Fibroblast of the aortic adventitia (primary cell): ENCODE data around the gene SNX13. TPM values are rescaled to one million over a fixed set of nuclear protein-coding genes. Genes with fewer than 3 reads are reported as not detected.

Experiments used
- DNase-seq: peaks from one replicate; pipeline ENCODE4 v3.0.0-alpha.2; 2010; ENCODE audit warnings: low read depth
- H3K4me3 ChIP-seq: 2 replicates; pipeline ENCODE4 v1.5.1; 2011; ENCODE audit warnings: low read depth, mild to moderate bottlenecking, control low read depth, low read length, moderate library complexity
- total RNA-seq: library from RNA; depleted of rRNA; stranded (reverse); fragments of >200 nt; gene quantifications from 2 replicates; pipeline ENCODE4 v1.2.3, GENCODE V29; 2012; ENCODE audit warnings: low replicate concordance
- TF ChIP-seq, protein P1 (sequence below): IDR thresholded peaks from 2 replicates; pipeline ENCODE4 v1.5.1; 2011; ENCODE audit warnings: mild to moderate bottlenecking, low read length, control low read depth, inconsistent platforms; ENCODE audit not compliant: insufficient read depth

SNX13 gene
- total RNA-seq, 1 donor: 52.2 TPM

DNA sequence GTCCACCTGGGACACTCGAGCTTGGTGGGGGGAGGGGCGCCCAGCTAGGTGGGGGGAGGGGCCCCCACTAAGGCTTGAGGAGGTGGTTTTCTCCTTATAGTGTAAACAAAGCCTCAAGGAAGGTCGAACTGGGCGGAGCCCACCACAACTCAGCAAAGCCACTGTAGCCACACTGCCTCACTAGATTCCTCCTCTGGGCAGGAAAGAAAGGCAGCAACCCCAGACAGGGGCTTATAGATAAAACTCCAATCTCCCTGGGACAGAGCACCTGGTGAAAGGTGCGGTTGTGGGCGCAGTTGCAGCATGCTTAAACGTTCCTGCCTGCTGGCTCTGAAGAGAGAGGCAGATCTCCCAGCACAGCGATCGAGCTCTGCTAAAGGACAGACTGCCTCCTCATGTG is 133.1 kb downstream of the SNX13 start:
- no peak for DNase-seq
- TF ChIP-seq, protein P1, sequence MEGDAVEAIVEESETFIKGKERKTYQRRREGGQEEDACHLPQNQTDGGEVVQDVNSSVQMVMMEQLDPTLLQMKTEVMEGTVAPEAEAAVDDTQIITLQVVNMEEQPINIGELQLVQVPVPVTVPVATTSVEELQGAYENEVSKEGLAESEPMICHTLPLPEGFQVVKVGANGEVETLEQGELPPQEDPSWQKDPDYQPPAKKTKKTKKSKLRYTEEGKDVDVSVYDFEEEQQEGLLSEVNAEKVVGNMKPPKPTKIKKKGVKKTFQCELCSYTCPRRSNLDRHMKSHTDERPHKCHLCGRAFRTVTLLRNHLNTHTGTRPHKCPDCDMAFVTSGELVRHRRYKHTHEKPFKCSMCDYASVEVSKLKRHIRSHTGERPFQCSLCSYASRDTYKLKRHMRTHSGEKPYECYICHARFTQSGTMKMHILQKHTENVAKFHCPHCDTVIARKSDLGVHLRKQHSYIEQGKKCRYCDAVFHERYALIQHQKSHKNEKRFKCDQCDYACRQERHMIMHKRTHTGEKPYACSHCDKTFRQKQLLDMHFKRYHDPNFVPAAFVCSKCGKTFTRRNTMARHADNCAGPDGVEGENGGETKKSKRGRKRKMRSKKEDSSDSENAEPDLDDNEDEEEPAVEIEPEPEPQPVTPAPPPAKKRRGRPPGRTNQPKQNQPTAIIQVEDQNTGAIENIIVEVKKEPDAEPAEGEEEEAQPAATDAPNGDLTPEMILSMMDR: no peak
- H3K4me3 ChIP-seq: no peak overlapping the region

DNA sequence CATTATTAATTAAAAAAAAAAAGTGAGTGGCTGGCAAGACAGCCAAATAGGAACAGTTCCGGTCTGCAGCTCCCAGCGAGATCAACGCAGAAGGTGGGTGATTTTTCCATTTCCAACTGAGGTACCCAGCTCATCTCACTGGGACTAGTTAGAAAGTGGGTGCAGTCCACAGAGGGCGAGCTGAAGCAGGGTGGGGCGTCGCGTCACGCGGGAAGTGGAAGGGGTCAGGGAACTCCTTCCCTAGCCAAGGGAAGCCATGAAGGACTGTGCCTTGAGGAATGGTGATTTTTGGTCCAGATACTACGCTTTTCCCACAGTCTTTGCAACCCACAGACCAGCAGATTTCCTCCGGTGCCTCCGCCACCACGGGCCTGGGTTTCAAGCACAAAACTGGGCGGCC is 133.7 kb downstream of the SNX13 start:
- TF ChIP-seq, protein P1: no peak

DNA sequence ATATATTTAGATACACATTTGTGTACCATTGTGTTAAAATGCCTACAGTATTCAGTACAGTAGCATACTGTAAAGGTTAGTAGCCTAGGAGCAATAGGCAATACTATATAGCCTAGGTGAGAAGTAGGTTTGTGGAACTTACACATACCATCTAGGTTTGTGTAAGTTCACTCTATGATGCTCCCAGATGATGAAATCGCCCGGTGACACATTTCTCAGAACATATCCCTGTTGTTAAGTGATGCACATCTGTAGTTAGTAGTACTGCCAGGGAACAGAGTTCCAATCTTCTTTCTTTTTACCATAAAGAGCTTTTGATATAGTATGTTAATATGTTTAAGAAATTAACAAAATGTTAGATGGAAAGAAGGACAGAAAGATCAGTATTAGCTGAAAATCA is 138.2 kb downstream of the SNX13 start:
- no peak for DNase-seq
- TF ChIP-seq, protein P1: no peak
- H3K4me3 ChIP-seq: no peak overlapping the region

More for the DNA sequence above, 133.7 kb downstream of the SNX13 start:
- no peak overlapping the region for H3K4me3 ChIP-seq
- DNase-seq: no peak

DNA sequence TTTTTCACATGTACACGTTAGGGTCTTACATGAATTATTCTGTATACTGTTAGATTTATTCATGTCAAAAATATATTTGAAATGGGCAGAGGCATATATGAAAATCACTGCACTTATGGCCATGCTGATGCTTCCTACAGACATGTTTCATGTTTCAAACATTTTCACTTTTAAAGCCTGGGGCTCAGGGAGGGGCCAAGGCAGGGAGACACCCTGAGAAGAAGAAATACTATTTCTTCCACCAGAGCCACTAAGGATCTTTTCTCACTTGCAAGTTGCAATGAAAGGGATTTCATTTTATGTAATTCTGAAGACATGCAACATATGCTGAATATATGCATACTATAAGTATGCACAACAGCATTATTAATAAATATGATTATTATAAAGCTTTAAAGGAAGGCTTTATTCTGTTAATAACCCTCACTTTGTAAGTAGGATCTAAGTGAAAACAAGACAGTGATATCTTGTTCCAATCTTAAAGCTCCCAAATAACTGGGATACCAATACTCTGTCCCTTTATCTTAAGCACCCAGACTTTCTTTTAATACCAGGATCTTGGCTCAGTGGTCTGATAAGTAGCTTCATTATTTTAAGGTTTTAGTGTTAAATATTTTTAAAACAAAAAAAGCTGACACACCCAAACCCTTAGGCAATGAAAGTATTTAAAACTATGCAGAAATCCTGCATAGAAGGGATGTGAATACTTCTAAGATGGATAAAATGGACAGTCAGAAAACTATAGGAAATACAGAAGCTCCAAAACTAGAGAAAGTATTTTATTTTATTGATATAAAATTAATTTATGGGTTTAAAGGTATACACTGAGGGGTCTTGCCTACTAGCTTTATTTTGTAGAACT is 148.0 kb downstream of the SNX13 start:
- DNase-seq: no peak
- TF ChIP-seq, protein P1: no peak
- H3K4me3 ChIP-seq: no peak overlapping the region

DNA sequence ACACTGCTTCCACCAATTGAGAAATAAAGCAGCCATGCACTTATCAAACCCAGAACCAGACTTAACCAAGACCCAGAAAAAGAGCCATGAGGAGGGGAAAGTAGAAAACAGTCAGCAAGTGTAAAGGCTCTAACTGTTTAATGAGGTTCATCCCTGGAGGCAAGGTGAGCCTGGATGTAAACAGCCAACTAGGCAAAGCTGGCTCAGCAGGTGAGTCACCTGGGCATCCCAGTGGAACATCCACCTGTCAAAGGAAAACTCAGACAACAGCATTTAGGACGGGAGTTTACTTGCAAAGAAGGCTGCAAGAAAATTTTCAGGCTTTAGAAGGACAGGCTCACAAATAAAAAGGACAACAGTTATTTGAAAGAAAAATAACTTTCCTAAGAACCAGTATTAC is 153.0 kb downstream of the SNX13 start:
- TF ChIP-seq, protein P1: no peak
- DNase-seq: no peak
- H3K4me3 ChIP-seq: no peak overlapping the region

DNA sequence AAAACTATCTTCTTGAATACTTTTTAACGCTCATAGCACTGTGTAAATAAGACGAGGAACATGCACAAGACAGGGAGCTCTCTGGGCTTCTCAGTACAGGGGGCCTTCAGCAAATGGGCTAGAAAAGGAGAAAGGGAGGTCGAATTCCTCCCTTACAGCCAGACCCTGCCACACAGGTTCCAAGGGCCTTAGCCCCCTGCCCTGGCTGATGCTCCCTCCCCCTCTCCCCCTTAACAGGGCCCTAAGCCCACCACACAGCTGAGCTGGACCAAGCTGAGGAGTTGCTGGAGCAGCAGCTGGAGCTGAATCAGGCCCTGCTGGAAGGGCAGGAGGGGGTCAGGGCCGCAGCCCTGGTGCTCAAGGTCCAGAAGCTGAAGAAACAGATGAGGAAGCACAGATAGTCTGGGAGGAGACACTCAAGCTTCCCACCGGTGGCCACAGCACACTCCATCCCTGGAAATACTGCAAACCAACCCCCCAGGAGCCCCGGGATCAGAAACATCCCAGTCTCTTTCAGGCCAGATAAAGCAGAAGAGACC is 153.9 kb downstream of the SNX13 start:
- DNase-seq: no peak
- no peak overlapping the region for H3K4me3 ChIP-seq
- TF ChIP-seq, protein P1: no peak

DNA sequence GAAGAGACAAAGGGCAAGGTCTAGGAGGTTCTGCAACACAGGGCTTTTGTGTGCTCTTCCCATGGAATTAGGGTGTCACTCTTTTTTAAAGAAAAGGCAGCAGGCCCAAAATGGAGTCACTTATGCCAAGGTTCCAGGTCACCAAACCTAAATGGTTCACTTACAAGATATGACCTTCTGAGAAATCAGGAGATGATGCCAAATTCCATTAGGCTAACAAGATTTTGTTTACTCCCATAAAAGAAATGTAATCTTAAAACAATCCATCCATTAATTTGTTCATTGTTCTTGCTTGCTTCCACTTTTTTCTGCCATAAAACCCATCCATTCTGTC is 158.1 kb downstream of the SNX13 start:
- TF ChIP-seq, protein P1: no peak
- no peak for DNase-seq
- H3K4me3 ChIP-seq: no peak overlapping the region
